NCI-H2196 treated with DMSO at 0.1 percent for 48 hours (cell line): ENCODE measurements around the gene RALA.

Experiments used
- DNase-seq: peaks from one replicate; lab custom pipeline; 2025; ENCODE audit not compliant: unreplicated experiment; lab: John Stamatoyannopoulos, UW

Gene RALA

GRCh38 chr7:39609935-39610263, 13.5 kb upstream of the RALA start:
- no peak for DNase-seq

DNA sequence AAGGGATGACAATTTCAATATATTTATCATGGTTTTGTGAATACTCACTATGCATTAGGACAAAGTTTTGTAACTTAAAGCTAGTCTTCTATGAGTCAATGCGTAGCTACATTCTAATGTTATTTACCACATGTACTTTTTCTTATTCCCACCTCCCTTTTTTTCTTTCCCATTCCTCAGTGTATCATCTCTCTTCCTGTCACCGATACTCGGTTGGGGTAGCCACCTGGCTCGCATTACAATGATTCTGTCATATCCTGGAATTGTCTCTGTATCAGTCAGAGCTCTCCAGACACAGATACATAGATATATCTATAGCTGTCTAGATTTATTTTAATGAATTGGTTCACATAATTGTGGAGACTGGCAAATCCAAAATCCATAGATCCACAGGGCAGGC, 9.8 kb upstream of the RALA start:
- no peak for DNase-seq

- DNase-seq: no peak
Measured at GRCh38 chr7:39614299-39614698, 9.1 kb upstream of the RALA start.

DNA sequence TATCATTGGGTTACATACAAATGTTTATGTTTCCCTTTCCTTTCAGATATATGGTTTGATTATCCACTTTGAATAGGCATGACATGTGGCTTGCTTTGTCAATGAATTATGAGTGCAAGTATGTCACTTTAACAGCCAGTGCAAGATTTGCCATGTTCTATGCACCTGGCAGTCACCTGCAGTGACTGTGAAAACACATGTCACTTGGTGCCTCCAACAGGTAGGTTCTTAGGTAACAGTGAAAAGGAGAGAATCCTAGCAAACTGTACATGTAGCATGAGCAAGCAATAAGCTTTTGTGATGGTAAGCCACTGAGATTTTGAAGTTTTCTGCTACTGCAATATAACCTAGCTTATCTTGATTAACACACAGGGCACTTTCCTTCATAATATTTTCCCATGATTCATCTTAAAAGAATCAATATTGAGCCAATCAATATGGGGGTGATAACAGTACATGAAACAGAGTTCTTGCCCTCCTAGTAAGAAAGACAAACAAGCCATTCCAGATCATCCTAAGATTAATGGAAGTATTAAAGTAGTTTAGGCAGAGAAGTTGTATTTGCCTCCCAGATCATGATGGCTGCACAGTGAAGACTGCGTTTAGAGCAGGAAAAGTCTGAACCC, 7.9 kb upstream of the RALA start:
- DNase-seq: no peak

DNA sequence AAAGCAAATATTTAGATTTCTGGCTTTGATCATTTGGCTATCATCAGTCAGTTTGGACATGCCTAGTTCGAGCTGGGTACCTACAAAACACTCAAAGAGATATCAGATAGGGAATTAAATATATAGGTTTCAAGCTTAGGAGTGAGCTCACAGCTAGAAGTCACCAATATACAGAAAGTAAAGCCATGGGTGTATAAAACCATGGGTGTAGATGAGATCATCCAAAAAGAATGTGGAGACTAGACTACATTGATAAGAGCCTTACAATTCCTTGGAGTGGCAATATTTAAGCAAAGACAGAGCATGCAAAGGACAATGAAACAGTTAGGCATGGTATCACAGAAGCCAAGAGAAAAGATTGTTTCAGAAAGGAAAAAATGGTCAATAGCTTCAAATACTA, 7.2 kb upstream of the RALA start:
- no peak for DNase-seq

- no peak for DNase-seq
Measured at GRCh38 chr7:39617005-39617404, 6.4 kb upstream of the RALA start.

DNA sequence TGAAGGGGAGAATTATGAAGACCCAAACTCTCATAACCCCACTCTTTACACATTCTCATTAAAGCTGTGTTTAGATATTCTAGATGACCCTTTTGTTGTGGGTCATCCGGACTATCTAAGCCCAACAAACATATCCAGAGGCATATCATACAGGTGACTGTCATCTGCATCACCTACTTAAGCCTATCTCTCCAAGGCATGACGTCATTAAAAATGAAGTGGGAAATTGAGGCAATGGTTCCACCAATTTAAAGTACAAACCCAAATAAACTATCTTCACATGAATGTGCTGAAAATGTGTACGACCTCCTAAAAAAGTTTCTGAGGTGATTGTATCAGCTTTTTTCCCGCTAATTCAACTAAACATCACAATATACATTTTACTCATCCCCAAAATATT, 4.5 kb upstream of the RALA start:
- DNase-seq: no peak

- no peak for DNase-seq
Measured at GRCh38 chr7:39620486-39620885, 2.9 kb upstream of the RALA start.

GRCh38 chr7:39621261-39621660, 2.1 kb upstream of the RALA start:
- DNase-seq: no peak

- no peak for DNase-seq
Measured at GRCh38 chr7:39621784-39622411, 1.5 kb upstream of the RALA start.

GRCh38 chr7:39622609-39623008, 763 bp upstream of the RALA start:
- no peak for DNase-seq

GRCh38 chr7:39623732-39624441, 515 bp downstream of the RALA start:
- DNase-seq: no peak

GRCh38 chr7:39624442-39624807, 1.1 kb downstream of the RALA start:
- DNase-seq: no peak

GRCh38 chr7:39624935-39625694, 1.7 kb downstream of the RALA start:
- no peak for DNase-seq

GRCh38 chr7:39631736-39632308, 8.4 kb downstream of the RALA start:
- DNase-seq: no peak

- no peak for DNase-seq
Measured at GRCh38 chr7:39633563-39634477, 10.4 kb downstream of the RALA start.

DNA sequence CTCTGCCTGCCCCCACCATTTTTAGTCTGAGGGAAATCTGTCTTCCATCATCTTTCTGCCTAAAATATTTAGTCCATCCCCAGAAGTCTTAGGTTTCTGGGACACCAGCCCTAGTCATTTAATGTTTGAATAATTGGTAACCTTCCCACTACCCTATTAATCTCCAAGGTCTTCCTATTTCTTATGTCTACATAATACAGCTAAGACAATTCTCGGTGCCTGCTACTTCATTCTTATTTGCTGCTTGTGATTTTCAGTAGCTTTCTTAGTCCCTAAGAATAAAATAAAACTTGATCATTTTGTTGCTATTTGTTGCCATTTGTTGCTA, 11.1 kb downstream of the RALA start:
- no peak for DNase-seq

DNA sequence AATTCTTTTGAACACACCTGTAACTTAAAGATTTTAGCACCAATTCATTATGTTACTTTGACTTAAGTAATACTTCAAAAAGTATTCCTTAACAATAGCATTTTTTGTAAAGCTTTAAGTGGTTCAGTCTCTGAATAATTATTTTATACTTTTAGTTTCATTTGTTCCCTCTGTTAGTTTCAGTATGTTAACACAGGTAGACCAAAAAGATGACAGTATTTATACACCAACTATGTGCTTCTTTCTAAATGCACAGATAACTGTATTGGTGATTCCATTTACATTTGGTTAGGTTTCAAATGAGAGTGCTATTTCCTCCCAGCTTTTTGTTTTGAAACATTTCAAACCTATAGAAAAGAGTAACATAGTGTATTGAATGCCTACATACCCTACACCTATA, 14.0 kb downstream of the RALA start:
- no peak for DNase-seq

DNA sequence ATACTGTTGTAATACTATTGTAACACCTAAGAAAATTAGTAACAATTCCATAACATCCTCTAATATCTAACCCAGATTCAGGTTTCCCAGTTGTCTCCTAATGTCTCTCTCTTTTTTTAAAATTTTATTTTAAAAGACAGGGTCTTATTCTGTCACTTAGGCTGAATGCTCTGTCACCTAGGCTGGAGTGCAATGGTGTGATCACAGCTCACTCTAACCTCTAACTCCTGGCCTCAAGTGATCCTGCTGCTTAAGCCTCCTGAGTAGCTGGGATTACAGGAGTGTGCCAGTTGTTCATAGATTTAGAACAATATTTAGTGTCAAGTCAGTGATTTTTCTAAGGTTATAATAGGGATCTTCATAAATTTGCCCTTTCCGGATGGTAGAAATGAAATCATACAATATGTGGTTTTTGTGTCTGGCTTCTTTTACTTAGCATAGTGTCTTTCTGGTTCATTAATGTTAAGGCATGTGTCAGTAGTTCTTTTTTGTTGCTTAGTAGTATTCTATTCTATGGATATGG, 14.7 kb downstream of the RALA start:
- no peak for DNase-seq

DNA sequence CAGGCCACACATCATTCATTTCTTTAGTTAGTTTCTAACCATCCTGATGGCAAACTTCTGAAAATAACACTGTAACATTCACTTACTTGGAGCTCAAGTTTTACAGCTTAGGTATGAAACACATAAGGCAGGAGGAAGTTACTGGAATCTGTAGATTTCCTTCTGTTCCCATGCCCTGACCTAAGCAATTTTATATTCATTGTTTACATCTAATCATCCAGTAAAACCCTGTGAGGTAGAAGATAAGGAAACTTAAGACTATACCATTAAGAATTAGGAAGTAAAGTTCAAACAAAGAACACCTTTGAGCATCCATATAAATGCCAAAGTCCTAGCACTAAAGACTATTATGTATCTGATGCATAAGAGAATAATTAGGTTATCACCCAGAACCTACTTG, 19.5 kb downstream of the RALA start:
- no peak for DNase-seq

DNA sequence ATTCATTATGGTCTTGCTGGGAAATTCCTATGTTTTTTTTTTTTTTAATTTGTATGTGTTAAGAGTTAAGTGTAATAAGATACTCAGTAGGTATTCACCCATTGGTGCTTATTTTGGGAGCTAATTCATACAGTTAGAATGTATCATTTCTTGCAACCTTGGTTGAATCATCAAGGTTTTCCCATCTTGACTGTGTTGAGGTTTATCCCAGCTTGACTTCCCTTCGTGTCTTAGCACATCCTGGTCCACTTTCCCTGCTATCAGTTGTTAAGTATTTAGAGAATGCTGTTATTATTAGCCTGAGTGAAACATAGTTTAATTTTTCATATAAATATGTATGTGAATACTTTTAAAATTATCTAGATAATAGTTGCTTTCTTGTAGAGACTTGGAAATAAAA, 20.8 kb downstream of the RALA start:
- DNase-seq: no peak
